Trophoblast cell (in vitro differentiated cells and primary cell): ENCODE measurements around the gene CARNS1.
"Not testable (repeated sequence)": the region's sequence is repeated elsewhere in the genome, so short reads cannot be mapped to it uniquely, and the experiment has no call there.

Source experiments
- DNase-seq, 2 donors: peaks; one replicate each; pipeline ENCODE4 v3.0.0-alpha.2; 2016
- H2AFZ ChIP-seq: 2 replicates; pipeline ENCODE4 v1.6.1; 2013; ENCODE audit warnings: low read length, moderate library complexity, mild to moderate bottlenecking; ENCODE audit not compliant: insufficient read depth, poor library complexity
- H2AK5ac ChIP-seq: 2 replicates; pipeline ENCODE4 v1.6.1; 2013; ENCODE audit warnings: mild to moderate bottlenecking, low read length
- H2BK120ac ChIP-seq: 2 replicates; pipeline ENCODE4 v1.6.1; 2013; ENCODE audit warnings: low read length, mild to moderate bottlenecking, moderate library complexity; ENCODE audit not compliant: insufficient read depth, poor library complexity
- H2BK12ac ChIP-seq: 2 replicates; pipeline ENCODE4 v1.6.1; 2013; ENCODE audit warnings: mild to moderate bottlenecking, low read length, moderate library complexity
- H2BK5ac ChIP-seq: 2 replicates; pipeline ENCODE4 v1.6.1; 2013; ENCODE audit warnings: low read length, low read depth, moderate library complexity, mild to moderate bottlenecking; ENCODE audit not compliant: poor library complexity
- H3K14ac ChIP-seq: 2 replicates; pipeline ENCODE4 v1.6.1; 2013; ENCODE audit warnings: mild to moderate bottlenecking, low read length
- H3K18ac ChIP-seq: 2 replicates; pipeline ENCODE4 v1.6.1; 2013; ENCODE audit warnings: mild to moderate bottlenecking, low read length
- H3K23ac ChIP-seq: 2 replicates; pipeline ENCODE4 v1.6.1; 2013; ENCODE audit warnings: low read length
- H3K27ac ChIP-seq: 2 replicates; pipeline ENCODE4 v1.5.1; 2013; ENCODE audit warnings: low read depth, mild to moderate bottlenecking, inconsistent platforms, low read length, moderate library complexity
- H3K27me3 ChIP-seq: 2 replicates; pipeline ENCODE4 v1.6.1; 2013; ENCODE audit warnings: inconsistent platforms, mild to moderate bottlenecking, low read length, moderate library complexity; ENCODE audit not compliant: insufficient read depth
- H3K36me3 ChIP-seq, 2 experiments: 1 replicate in 1 of 2; 2 replicates in 1 of 2; pipeline ENCODE4 v1.6.1; 2013; ENCODE audit warnings: low read length in 2 of 2, mild to moderate bottlenecking in 2 of 2, moderate library complexity in 1 of 2; ENCODE audit not compliant: insufficient read depth in 2 of 2, control insufficient read depth in 1 of 2
- H3K4ac ChIP-seq: 2 replicates; pipeline ENCODE4 v1.6.1; 2013; ENCODE audit warnings: low read depth, mild to moderate bottlenecking, low read length, moderate library complexity
- H3K4me1 ChIP-seq, 2 experiments: 1 replicate in 1 of 2; 2 replicates in 1 of 2; pipeline ENCODE4 v1.6.1; 2013; ENCODE audit warnings: low read length in 2 of 2, mild to moderate bottlenecking in 2 of 2, moderate library complexity in 1 of 2; ENCODE audit not compliant: insufficient read depth in 2 of 2, control insufficient read depth in 1 of 2
- H3K4me2 ChIP-seq: 2 replicates; pipeline ENCODE4 v1.6.1; 2013; ENCODE audit warnings: inconsistent platforms, mild to moderate bottlenecking, low read length, moderate library complexity
- H3K4me3 ChIP-seq: 2 replicates; pipeline ENCODE4 v1.5.1; 2013; ENCODE audit warnings: mild to moderate bottlenecking, low read depth, low read length, inconsistent platforms
- H3K79me1 ChIP-seq: one replicate; pipeline ENCODE4 v1.6.1; 2013; ENCODE audit warnings: low read length
- H3K79me2 ChIP-seq: 2 replicates; pipeline ENCODE4 v1.6.1; 2013; ENCODE audit warnings: low read length, mild to moderate bottlenecking; ENCODE audit not compliant: control insufficient read depth, insufficient read depth, poor library complexity
- H3K9ac ChIP-seq: 2 replicates; pipeline ENCODE4 v1.6.1; 2013; ENCODE audit warnings: mild to moderate bottlenecking, low read length
- H3K9me3 ChIP-seq: 2 replicates; pipeline ENCODE4 v1.6.1; 2013; ENCODE audit warnings: low read depth, mild to moderate bottlenecking, control low read depth, inconsistent platforms, low read length; ENCODE audit not compliant: insufficient read depth
- H4K12ac ChIP-seq: 2 replicates; pipeline ENCODE4 v1.6.1; 2013; ENCODE audit warnings: low read depth, mild to moderate bottlenecking, low read length, moderate library complexity
- H4K8ac ChIP-seq: 2 replicates; pipeline ENCODE4 v1.6.1; 2013; ENCODE audit warnings: low read depth, mild to moderate bottlenecking, low read length, moderate library complexity
- H4K91ac ChIP-seq: one replicate; pipeline ENCODE4 v1.6.1; 2013; ENCODE audit warnings: low read depth, mild to moderate bottlenecking, low read length, moderate library complexity
- WGBS: extraction: QIAGEN DNeasy Blood & Tissue Kit; methylation state at CpG from one replicate; pipeline ENCODE4 v1.1.7; 2013; ENCODE audit warnings: missing lambda C conversion rate; ENCODE audit not compliant: insufficient read length, insufficient coverage; ENCODE audit errors: extremely low coverage; 5-methylcytosine and 5-hydroxymethylcytosine counted together

The CARNS1 gene

DNA sequence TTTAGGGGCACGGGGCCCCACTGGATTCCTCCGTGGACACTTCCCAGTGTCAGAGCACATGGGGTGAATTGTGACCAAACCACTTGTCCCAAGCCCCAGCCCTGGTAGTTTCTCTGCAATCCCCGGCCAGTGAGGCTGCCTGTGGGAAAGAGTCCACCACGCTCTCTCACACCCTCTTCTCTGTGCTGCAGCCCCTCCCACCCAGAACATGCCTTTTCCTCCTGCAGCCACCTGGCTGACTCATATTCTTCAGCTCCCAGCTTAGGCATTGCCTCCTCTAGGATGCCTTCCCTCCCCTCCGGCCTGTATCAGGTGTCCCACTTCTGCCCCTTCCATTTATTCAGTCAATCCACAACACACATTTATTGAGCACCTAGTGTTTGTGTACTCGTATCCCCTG is 7.4 kb downstream of the CARNS1 start:
- Histone ChIP-seq H2BK120ac (no peak overlapping the region), H3K4me1 (peaks cover 12 to 15% of the 10 kb centered on the region in 2 experiments), H2BK5ac (no peak overlapping the region), H3K14ac (no peak overlapping the region), H3K79me1 (peaks cover 3% of the 10 kb centered on the region), H2BK12ac (no peak overlapping the region), H3K9me3 (peaks cover 2% of the 10 kb centered on the region), H4K8ac (no peak overlapping the region), H3K23ac (no peak overlapping the region), H4K12ac (no peak overlapping the region), H3K18ac (no peak overlapping the region), H2AFZ (no peak overlapping the region), H3K9ac (no peak overlapping the region), H3K27me3 (no peaks in the 10 kb centered on the region), H3K36me3 (no peaks in the 10 kb centered on the region), H3K79me2 (peaks cover 2% of the 10 kb centered on the region), H2AK5ac (no peak overlapping the region), H3K4ac (no peak overlapping the region), H3K4me2 (no peak overlapping the region), H3K4me3 (no peak overlapping the region), H4K91ac (no peak overlapping the region), H3K27ac (no peak overlapping the region)
- WGBS, result no CpG with 5 or more reads among the region's 6 CpGs
- peak in 1 of 2 donors; percentile 41 for DNase-seq

DNA sequence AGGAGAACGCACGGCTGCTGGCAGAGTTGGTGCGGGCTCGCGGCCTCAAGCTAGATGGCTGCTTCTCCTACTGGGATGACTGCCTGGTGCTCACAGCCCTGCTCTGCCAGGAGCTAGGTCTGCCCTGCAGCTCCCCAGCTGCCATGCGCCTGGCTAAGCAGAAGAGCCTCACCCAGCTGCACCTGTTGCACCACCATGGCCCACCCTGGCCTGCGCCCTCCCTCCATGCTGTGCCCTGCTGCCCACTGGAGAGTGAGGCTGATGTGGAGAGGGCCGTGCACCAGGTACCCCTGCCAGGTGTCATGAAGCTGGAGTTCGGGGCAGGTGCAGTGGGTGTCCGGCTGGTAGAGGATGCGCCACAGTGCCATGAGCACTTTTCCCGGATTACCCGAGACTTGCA is 8.0 kb downstream of the CARNS1 start:
- peaks cover 3% of the 10 kb centered on the region for H3K79me2 ChIP-seq
- WGBS, result no CpG with 5 or more reads among the region's 13 CpGs
- no peak overlapping the region for H2BK12ac ChIP-seq

DNA sequence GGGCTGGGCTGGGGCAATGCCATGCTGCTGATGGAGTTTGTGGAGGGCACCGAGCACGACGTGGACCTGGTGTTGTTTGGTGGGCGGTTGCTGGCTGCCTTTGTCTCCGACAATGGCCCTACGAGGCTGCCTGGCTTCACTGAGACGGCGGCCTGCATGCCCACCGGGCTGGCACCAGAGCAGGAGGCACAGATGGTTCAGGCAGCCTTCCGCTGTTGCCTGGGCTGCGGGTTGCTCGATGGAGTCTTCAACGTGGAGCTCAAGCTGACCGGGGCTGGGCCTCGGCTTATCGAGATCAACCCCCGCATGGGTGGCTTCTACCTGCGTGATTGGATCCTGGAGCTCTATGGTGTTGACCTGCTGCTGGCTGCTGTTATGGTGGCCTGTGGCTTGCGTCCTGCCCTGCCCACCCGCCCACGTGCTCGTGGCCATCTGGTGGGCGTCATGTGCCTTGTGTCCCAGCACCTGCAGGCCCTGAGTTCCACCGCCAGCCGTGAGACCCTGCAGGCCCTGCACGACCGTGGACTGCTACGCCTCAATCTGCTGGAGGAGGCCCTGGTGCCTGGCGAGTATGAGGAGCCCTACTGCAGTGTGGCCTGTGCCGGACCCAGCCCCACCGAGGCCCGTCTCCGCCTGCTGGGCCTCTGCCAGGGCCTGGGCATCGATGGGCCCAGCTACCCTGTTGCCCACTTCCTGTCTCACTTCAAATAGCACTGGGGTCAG is 8.6 kb downstream of the CARNS1 start:
- no peak overlapping the region for H4K12ac ChIP-seq
- no peak overlapping the region for H2BK5ac ChIP-seq
- no peak for DNase-seq
- no peak overlapping the region for H2AFZ ChIP-seq
- H3K4me1 ChIP-seq, result peaks cover 12 to 16% of the 10 kb centered on the region in 2 experiments
- H4K91ac ChIP-seq, result no peak overlapping the region
- H2BK120ac ChIP-seq, result no peak overlapping the region
- H3K9me3 ChIP-seq, result peaks cover 2% of the 10 kb centered on the region
- no peaks in the 10 kb centered on the region for H3K27me3 ChIP-seq
- peaks cover 7% of the 10 kb centered on the region for H3K79me2 ChIP-seq
- H3K27ac ChIP-seq, result no peak overlapping the region
- peaks cover 10% of the 10 kb centered on the region for H3K79me1 ChIP-seq
- no peak overlapping the region for H3K4me2 ChIP-seq
- no peak overlapping the region for H2AK5ac ChIP-seq
- H3K36me3 ChIP-seq, result no peaks in the 10 kb centered on the region
- H3K23ac ChIP-seq, result no peak overlapping the region
- H3K9ac ChIP-seq, result no peak overlapping the region
- H3K4me3 ChIP-seq, result no peak overlapping the region
- H2BK12ac ChIP-seq, result no peak overlapping the region
- H3K18ac ChIP-seq, result no peak overlapping the region
- no peak overlapping the region for H3K14ac ChIP-seq
- H3K4ac ChIP-seq, result no peak overlapping the region
- no CpG with 5 or more reads among the region's 34 CpGs for WGBS
- no peak overlapping the region for H4K8ac ChIP-seq

More for the DNA sequence above, 8.0 kb downstream of the CARNS1 start:
- H4K8ac ChIP-seq, result no peak overlapping the region
- no peak overlapping the region for H3K14ac ChIP-seq
- DNase-seq, result no peak
- H4K12ac ChIP-seq, result no peak overlapping the region
- no peak overlapping the region for H2BK120ac ChIP-seq
- H2AK5ac ChIP-seq, result no peak overlapping the region
- H3K4me1 ChIP-seq, result peaks cover 12 to 15% of the 10 kb centered on the region in 2 experiments
- no peak overlapping the region for H2BK5ac ChIP-seq
- no peak overlapping the region for H2AFZ ChIP-seq
- H3K36me3 ChIP-seq, result no peaks in the 10 kb centered on the region
- H3K23ac ChIP-seq, result no peak overlapping the region
- H3K9ac ChIP-seq, result no peak overlapping the region
- no peak overlapping the region for H3K4ac ChIP-seq
- no peak overlapping the region for H3K4me3 ChIP-seq
- no peak overlapping the region for H4K91ac ChIP-seq
- no peak overlapping the region for H3K4me2 ChIP-seq
- no peak overlapping the region for H3K18ac ChIP-seq
- no peak overlapping the region for H3K27ac ChIP-seq
- no peaks in the 10 kb centered on the region for H3K27me3 ChIP-seq
- peaks cover 6% of the 10 kb centered on the region for H3K79me1 ChIP-seq
- H3K9me3 ChIP-seq, result peaks cover 2% of the 10 kb centered on the region

DNA sequence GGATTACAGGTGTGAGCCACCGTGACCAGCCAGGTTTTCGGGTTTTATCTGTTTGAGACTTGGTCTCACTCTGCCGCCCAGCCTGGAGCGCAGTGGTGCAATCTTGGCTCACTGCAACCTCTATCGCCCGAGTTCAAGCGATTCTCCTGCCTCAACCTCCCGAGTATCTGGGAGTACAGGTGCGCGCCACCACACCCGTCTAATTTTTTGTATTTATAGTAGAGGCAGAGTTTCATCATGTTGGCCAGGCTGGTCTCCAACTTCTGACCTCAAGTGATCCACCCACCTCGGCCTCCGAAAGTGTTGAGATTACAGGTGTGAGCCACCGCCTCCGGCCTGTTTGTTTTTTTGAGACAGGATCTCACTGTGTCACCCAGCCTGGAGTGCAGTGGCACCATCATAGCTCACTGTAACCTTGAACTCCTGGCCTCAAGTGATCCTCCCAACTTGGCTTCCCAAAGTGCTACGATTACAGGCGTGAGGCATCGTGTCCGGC is 11.9 kb downstream of the CARNS1 start:
- Histone ChIP-seq H3K4me2 (peak overlapping the region; percentile 83), H4K8ac (peak overlapping the region; percentile 83), H3K14ac (peak overlapping the region; percentile 61), H3K36me3 (peaks cover 22 to 26% of the 10 kb centered on the region in 2 experiments), H3K4me1 (peaks cover 4 to 14% of the 10 kb centered on the region in 2 experiments), H2AFZ (peak overlapping the region; percentile 85)
- H2BK12ac ChIP-seq, H3K18ac ChIP-seq, H2AK5ac ChIP-seq, H4K91ac ChIP-seq, H3K79me1 ChIP-seq, H3K79me2 ChIP-seq, H4K12ac ChIP-seq, DNase-seq, H3K9ac ChIP-seq, H3K27me3 ChIP-seq, H3K27ac ChIP-seq, H3K4me3 ChIP-seq, H2BK5ac ChIP-seq, H3K4ac ChIP-seq, H2BK120ac ChIP-seq, H3K9me3 ChIP-seq, H3K23ac ChIP-seq: not testable (repeated sequence)
- no CpG with 5 or more reads among the region's 19 CpGs for WGBS
